ENCODE measurements around the gene ANKS1B.
"Not testable (repeated sequence)": the region's sequence is repeated elsewhere in the genome, so short reads cannot be mapped to it uniquely, and the experiment has no call there.

Gene ANKS1B

GRCh38 chr12:99879439-99879838 lies 105.3 kb downstream of the ANKS1B start:
- FAIRE-seq = no peak
- DNase-seq (ENCODE audit: insufficient read length, low spot score) = no peak

DNA sequence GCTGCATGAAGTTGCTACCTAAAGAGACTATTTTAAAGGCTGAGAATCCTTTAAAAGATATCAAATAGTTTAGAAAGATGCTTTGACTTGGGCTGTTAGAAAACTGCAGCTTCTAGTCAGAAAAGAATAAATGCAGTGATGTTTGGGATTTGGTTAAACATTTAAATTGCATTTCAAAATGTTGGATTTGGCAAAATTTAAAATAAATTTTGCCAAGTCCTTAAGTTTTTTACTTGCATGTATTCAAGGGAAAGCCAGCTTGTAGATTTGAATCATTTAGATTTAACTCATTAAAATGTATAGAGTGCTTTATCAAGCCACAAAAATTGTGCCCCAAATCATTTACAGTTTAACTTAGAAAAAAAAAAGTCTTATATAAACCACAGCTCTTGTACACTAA lies 109.7 kb downstream of the ANKS1B start:
- FAIRE-seq (no peak), DNase-seq (ENCODE audit: insufficient read length, low spot score) (no peak)

GRCh38 chr12:99870085-99870484 lies 114.7 kb downstream of the ANKS1B start:
- FAIRE-seq (no peak), DNase-seq (ENCODE audit: insufficient read length, low spot score) (no peak)

GRCh38 chr12:99861731-99862130 lies 123.0 kb downstream of the ANKS1B start:
- no peak for DNase-seq (ENCODE audit: insufficient read length, low spot score)
- no peak for FAIRE-seq

GRCh38 chr12:99859126-99859525 lies 125.6 kb downstream of the ANKS1B start:
- no peak for DNase-seq (ENCODE audit: insufficient read length, low spot score)
- FAIRE-seq = no peak

DNA sequence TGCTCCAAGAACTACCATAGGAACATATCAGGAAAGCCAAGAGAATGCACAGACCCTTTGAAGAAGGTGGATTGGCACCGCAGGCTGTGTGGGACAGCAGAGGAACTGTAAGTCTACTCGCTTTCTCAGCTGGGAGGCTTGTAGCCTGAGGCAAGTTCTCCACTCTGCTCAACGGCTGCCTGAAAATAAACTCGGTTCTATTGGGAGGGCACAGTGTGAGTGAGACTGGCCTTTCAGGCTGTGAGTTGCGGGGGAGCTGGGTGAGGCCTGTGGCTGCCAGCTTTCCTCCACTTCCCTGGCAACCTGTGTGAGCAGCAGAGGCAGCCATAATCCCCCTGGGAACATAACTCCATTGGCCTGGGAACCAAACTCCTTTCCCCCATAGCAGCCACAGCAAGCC lies 132.1 kb downstream of the ANKS1B start:
- no peak for DNase-seq (ENCODE audit: insufficient read length, low spot score)
- no peak for FAIRE-seq

DNA sequence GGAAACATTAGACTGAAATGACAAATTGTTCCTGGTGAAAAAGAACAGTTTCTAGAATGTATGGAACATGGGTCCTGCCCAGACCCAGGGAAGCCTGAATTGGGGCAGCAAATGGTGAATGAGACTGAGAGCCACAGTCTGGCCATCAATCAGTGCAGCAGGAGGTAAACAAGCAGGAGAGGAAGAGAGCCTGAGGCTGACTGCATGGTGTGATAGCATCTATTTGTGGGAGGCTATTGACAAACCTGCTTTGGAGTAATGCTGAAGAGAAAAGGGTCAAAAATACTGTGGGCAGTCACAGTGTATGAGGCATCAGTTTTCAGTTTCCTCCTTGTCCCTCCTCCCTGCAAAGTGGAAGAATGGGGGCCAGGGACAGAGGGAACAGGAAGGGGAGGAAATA lies 136.8 kb downstream of the ANKS1B start:
- DNase-seq (ENCODE audit: insufficient read length, low spot score) (no peak), FAIRE-seq (no peak)

- no peak for FAIRE-seq
- no peak for DNase-seq (ENCODE audit: insufficient read length, low spot score)
These were observed 150.0 kb downstream of the ANKS1B start for GRCh38 chr12:99834710-99835109.

DNA sequence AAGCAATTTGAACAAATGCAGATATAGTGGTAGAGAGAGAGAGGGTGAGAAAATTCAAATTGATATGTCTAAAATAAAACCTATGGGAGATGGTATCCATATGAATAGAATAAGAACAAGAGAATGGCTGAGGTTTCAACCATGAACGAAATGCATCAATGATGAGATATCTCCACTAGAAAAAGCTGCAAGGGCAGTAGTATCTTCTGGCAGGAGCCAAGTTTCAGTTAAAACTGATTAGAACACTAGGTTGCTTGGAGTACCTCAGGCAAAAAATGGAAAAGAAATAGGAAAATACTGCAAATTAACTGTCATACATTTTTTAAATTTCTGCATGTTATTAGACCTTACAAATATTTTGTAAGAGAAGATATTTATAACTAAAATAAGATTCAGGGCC lies 151.3 kb downstream of the ANKS1B start:
- DNase-seq (ENCODE audit: insufficient read length, low spot score) = no peak
- no peak for FAIRE-seq

- no peak for DNase-seq (ENCODE audit: insufficient read length, low spot score)
- no peak for FAIRE-seq
These were observed 159.7 kb downstream of the ANKS1B start for GRCh38 chr12:99824900-99825542.

DNA sequence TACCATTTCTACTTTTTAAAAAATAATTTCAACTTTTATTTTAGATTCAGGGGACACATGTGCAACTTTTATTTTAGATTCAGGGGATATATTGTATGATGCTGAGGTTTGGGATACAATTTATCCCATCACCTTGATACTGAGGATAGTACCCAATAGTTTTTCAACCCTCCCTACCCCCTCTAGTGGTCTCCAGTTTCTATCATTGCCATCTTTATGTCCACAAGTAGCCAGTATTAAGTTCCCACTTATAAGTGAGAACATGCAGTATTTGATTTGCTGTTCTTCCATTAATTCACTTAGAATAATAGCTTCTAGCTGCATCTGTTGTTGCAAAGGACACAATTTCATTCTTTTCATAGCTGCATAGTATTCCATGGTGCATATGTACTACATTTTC lies 162.5 kb downstream of the ANKS1B start:
- FAIRE-seq (no peak), DNase-seq (ENCODE audit: insufficient read length, low spot score) (no peak)

- no peak for DNase-seq (ENCODE audit: insufficient read length, low spot score)
- peak; percentile 14 for FAIRE-seq
These were observed 173.8 kb downstream of the ANKS1B start for GRCh38 chr12:99810718-99811593.

DNA sequence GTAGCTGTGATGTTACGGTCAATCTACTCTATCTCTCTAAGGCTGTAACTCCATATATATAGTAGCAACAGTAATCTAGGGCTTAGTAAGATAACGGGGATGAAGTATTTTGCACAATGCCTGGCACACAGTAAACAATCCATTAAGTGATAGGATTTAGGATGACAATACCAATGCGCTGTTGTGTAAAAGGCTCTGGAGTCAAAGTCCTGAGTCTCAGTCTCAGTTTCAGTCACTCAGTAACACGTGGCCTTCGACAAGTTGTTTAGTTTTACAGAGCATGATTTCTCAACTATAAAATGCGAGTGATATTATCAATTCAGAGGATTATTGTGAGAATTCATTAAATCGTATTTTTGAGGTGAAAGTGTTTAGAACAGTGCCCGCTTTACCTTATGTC lies 174.8 kb downstream of the ANKS1B start:
- DNase-seq (ENCODE audit: insufficient read length, low spot score) (no peak), FAIRE-seq (no peak)

DNA sequence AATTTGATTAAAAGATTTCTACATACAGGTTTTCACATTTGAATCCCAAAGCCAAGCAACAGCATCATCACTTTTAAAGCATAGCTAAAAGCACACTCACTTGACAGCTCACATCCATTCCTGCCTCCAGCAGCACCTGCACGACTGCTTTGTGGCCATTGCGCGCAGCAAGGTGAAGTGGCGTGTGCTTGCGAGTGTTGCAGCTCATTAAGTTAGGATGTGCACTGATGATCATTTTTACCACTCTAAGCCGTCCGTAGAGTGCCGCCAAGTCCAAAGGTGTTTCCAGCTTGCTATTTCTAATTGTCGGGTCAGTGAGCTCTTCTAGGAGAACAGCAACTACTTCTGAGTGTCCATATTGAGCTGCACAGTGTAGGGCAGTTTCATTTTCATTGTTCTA lies 178.4 kb downstream of the ANKS1B start:
- no peak for FAIRE-seq
- no peak for DNase-seq (ENCODE audit: insufficient read length, low spot score)

GRCh38 chr12:99804715-99805114 lies 180.0 kb downstream of the ANKS1B start:
- FAIRE-seq (no peak), DNase-seq (ENCODE audit: insufficient read length, low spot score) (no peak)

DNA sequence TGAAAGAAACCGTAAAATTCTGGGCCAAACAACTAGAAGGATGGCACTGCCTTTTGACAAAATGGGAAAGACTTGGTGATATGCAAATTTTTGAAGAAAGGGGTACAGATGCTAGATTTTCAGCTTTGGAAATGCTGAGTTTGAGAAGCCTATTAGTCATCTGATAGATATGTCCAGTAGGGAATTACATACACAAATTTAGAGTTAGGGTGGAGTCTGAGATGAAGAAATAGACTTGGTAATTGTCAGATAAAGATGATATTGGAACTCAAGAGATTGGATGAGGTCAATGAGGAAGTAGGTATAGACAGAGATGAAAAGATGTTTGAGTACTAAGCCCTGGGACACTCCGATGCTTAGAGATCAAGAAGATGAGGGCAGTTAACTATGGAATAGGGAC lies 184.1 kb downstream of the ANKS1B start:
- FAIRE-seq = no peak
- no peak for DNase-seq (ENCODE audit: insufficient read length, low spot score)

- not testable (repeated sequence) for FAIRE-seq; DNase-seq (ENCODE audit: insufficient read length, low spot score)
These were observed 186.8 kb downstream of the ANKS1B start for GRCh38 chr12:99797931-99798330.

GRCh38 chr12:99783421-99783820 lies 201.3 kb downstream of the ANKS1B start:
- FAIRE-seq (no peak), DNase-seq (ENCODE audit: insufficient read length, low spot score) (no peak)

GRCh38 chr12:99772274-99772673 lies 212.5 kb downstream of the ANKS1B start:
- no peak for DNase-seq (ENCODE audit: insufficient read length, low spot score)
- FAIRE-seq = no peak

- DNase-seq (ENCODE audit: insufficient read length, low spot score) (no peak), FAIRE-seq (no peak)
These were observed 213.1 kb downstream of the ANKS1B start for GRCh38 chr12:99771659-99772058.

GRCh38 chr12:99769396-99769980 lies 215.2 kb downstream of the ANKS1B start:
- FAIRE-seq (no peak), DNase-seq (ENCODE audit: insufficient read length, low spot score) (no peak)

- FAIRE-seq (no peak), DNase-seq (ENCODE audit: insufficient read length, low spot score) (no peak)
These were observed 216.0 kb downstream of the ANKS1B start for GRCh38 chr12:99768758-99769157.
